SK-N-SH treated with all-trans-retinoic acid at 6 μM for 48 hours (cell line): ENCODE data around the gene PLCD3.
"Not testable (repeated sequence)": the region's sequence is repeated elsewhere in the genome, so short reads cannot be mapped to it uniquely, and the experiment has no call there.

Source experiments
- ARNTL ChIP-seq: fragments of 450-650 bp; formaldehyde crosslinking; IDR thresholded peaks from 2 replicates; pipeline ENCODE4 v1.5.0; 2020; ENCODE audit warnings: low read depth, mild to moderate bottlenecking, moderate library complexity, borderline replicate concordance
- CREB5 ChIP-seq: fragments of 250-450 bp; sonication (Bioruptor Pico); IDR thresholded peaks from 2 replicates; pipeline ENCODE4 v1.5.1; 2020; ENCODE audit warnings: low read depth, mild to moderate bottlenecking, moderate library complexity
- CSDC2 ChIP-seq: fragments of 250-450 bp; sonication (Bioruptor Pico); IDR thresholded peaks from 2 replicates; pipeline ENCODE4 v1.5.0; 2020; ENCODE audit warnings: mild to moderate bottlenecking, moderate library complexity
- CSRNP3 ChIP-seq: fragments of 250-450 bp; sonication (Bioruptor Pico); IDR thresholded peaks from 2 replicates; pipeline ENCODE4 v1.5.1; 2021; ENCODE audit warnings: mild to moderate bottlenecking, moderate library complexity
- ISL1 ChIP-seq: fragments of 250-450 bp; sonication (Bioruptor Pico); IDR thresholded peaks from 2 replicates; pipeline ENCODE4 v2.1.2; 2022; ENCODE audit warnings: mild to moderate bottlenecking, moderate library complexity
- OSR1 ChIP-seq: fragments of 250-450 bp; sonication (Bioruptor Pico); IDR thresholded peaks from 2 replicates; pipeline ENCODE4 v1.8.0; 2022; ENCODE audit warnings: moderate library complexity, mild to moderate bottlenecking, inconsistent platforms
- PATZ1 ChIP-seq: fragments of 250-450 bp; sonication (Bioruptor Pico); IDR thresholded peaks from 2 replicates; pipeline ENCODE4 v1.8.0; 2020; ENCODE audit warnings: mild to moderate bottlenecking, moderate library complexity, borderline replicate concordance
- POU6F1 ChIP-seq: fragments of 250-450 bp; sonication (Bioruptor Pico); IDR thresholded peaks from 2 replicates; pipeline ENCODE4 v1.8.0; 2021; ENCODE audit warnings: low read depth, mild to moderate bottlenecking, moderate library complexity, borderline replicate concordance
- PPARA ChIP-seq: fragments of 250-450 bp; sonication (Bioruptor Pico); IDR thresholded peaks from 2 replicates; pipeline ENCODE4 v1.5.0; 2020; ENCODE audit warnings: mild to moderate bottlenecking, borderline replicate concordance
- RARB ChIP-seq: fragments of 250-450 bp; sonication (Bioruptor Pico); IDR thresholded peaks from 2 replicates; pipeline ENCODE4 v1.8.0; 2021; ENCODE audit warnings: mild to moderate bottlenecking, moderate library complexity
- ZC3H10 ChIP-seq: fragments of 250-450 bp; sonication (Bioruptor Pico); IDR thresholded peaks from 2 replicates; pipeline ENCODE4 v1.5.1; 2021; ENCODE audit warnings: mild to moderate bottlenecking, moderate library complexity
- ZFP3 ChIP-seq: fragments of 250-450 bp; sonication (Bioruptor Pico); IDR thresholded peaks from 2 replicates; pipeline ENCODE4 v1.5.0; 2020; ENCODE audit warnings: mild to moderate bottlenecking, moderate library complexity
- ZFP30 ChIP-seq: fragments of 450-650 bp; formaldehyde crosslinking; IDR thresholded peaks from 2 replicates; pipeline ENCODE4 v1.5.0; 2022; ENCODE audit warnings: mild to moderate bottlenecking, moderate library complexity

GRCh38 chr17:45124797-45125122 lies 7.6 kb downstream of the PLCD3 start:
- not testable (repeated sequence) for TF ChIP-seq ZFP3; ISL1; ARNTL (CRISPR knock-in tag); CREB5 (CRISPR knock-in tag); ZFP30; CSRNP3 (CRISPR knock-in tag); CSDC2 (CRISPR knock-in tag); RARB (CRISPR knock-in tag); POU6F1 (CRISPR knock-in tag); ZC3H10 (CRISPR knock-in tag); PPARA (CRISPR knock-in tag); PATZ1 (CRISPR knock-in tag); OSR1 (CRISPR knock-in tag)
